ENCODE measurements around the gene SBF2.
A peak's percentile ranks its signal among the peaks of the same experiment; 100 is the strongest.

Gene SBF2

GRCh38 chr11:10304495-10305261 lies 10.7 kb upstream of the SBF2 start, which contains the start of gene ADM:
Gene ADM, plus strand, starts transcription at chr11:10305073. Its CDS starts 628 bp downstream, at chr11:10305701.
- peak; percentile 33 for TF ChIP-seq CTCF (IDR thresholded peaks at IDR 0.05; ENCODE audit: low read depth, low read length)
- peak within 1 kb of the TSS; percentile 89 to 98 for H3K4me3 ChIP-seq (replicated peaks in 1 of 2; ENCODE audit: low read depth in 2 of 2, low read length in 2 of 2)
- peak; percentile 96 to 97 for DNase-seq (ENCODE audit: low read depth in 2 of 2)

GRCh38 chr11:10303558-10304363 lies 9.7 kb upstream of the SBF2 start:
- DNase-seq (ENCODE audit: low read depth in 2 of 2): peak; percentile 40 to 85
- peak overlapping the region; percentile 89 to 98 for H3K4me3 ChIP-seq (replicated peaks in 1 of 2; ENCODE audit: low read depth in 2 of 2, low read length in 2 of 2)
- TF ChIP-seq CTCF (IDR thresholded peaks at IDR 0.05; ENCODE audit: low read depth, low read length): no peak

GRCh38 chr11:10302744-10303557 lies 8.9 kb upstream of the SBF2 start:
- TF ChIP-seq CTCF (IDR thresholded peaks at IDR 0.05; ENCODE audit: low read depth, low read length): no peak
- H3K4me3 ChIP-seq (replicated peaks in 1 of 2; ENCODE audit: low read depth in 2 of 2, low read length in 2 of 2): peak overlapping the region; percentile 89 to 98
- DNase-seq (ENCODE audit: low read depth in 2 of 2): peak; percentile 77

GRCh38 chr11:10302359-10302743 lies 8.3 kb upstream of the SBF2 start:
- peak overlapping the region; percentile 89 to 98 for H3K4me3 ChIP-seq (replicated peaks in 1 of 2; ENCODE audit: low read depth in 2 of 2, low read length in 2 of 2)
- TF ChIP-seq CTCF (IDR thresholded peaks at IDR 0.05; ENCODE audit: low read depth, low read length): no peak
- DNase-seq (ENCODE audit: low read depth in 2 of 2): no peak

GRCh38 chr11:10301656-10302358 lies 7.8 kb upstream of the SBF2 start:
- H3K4me3 ChIP-seq (replicated peaks in 1 of 2; ENCODE audit: low read depth in 2 of 2, low read length in 2 of 2): peak overlapping the region; percentile 89 to 98
- peak; percentile 66 to 86 for DNase-seq (ENCODE audit: low read depth in 2 of 2)
- TF ChIP-seq CTCF (IDR thresholded peaks at IDR 0.05; ENCODE audit: low read depth, low read length): no peak

- peak; percentile 56 to 77 for DNase-seq (ENCODE audit: low read depth in 2 of 2)
- peak; percentile 7 for TF ChIP-seq CTCF (IDR thresholded peaks at IDR 0.05; ENCODE audit: low read depth, low read length)
Observed at GRCh38 chr11:10298342-10298741, 4.3 kb upstream of the SBF2 start.

More at GRCh38 chr11:10298342-10298741, 4.3 kb upstream of the SBF2 start:
- no peak overlapping the region for H3K4me3 ChIP-seq (replicated peaks in 1 of 2; ENCODE audit: low read depth in 2 of 2, low read length in 2 of 2)

All from cardiac fibroblast (primary cell).